ENCODE data around the gene LRG1. TPM values are rescaled to one million over a fixed set of nuclear protein-coding genes. Genes with fewer than 3 reads are reported as not detected.

The LRG1 gene
- total and polyA plus RNA-seq, 2 experiments from 2014 or later, result 0.66 to 0.68 TPM

GRCh38 chr19:4519172-4519496 lies 20.7 kb downstream of the LRG1 start:
- Histone ChIP-seq H3K27me3 (no peaks in the 10 kb centered on the region), H3K9me3 (ENCODE audit: low read depth) (no peaks in the 10 kb centered on the region), H3K4me1 (ENCODE audit: low read depth) (no peaks in the 10 kb centered on the region), H3K4me3 (no peak overlapping the region), H3K27ac (no peak overlapping the region), H3K36me3 (no peaks in the 10 kb centered on the region)
- no peak for TF ChIP-seq CTCF (IDR thresholded peaks at IDR 0.05; ENCODE audit: low read depth, low read length)
- no peak for DNase-seq (ENCODE audit: low read depth in 1 of 2, low spot score in 1 of 2)

- no peak within 1 kb of the TSS for H3K4me3 ChIP-seq
- H3K4me1 ChIP-seq (ENCODE audit: low read depth), result no peaks in the 10 kb centered on the region
- H3K27me3 ChIP-seq, result no peaks in the 10 kb centered on the region
- H3K9me3 ChIP-seq (ENCODE audit: low read depth), result no peaks in the 10 kb centered on the region
- TF ChIP-seq CTCF (IDR thresholded peaks at IDR 0.05; ENCODE audit: low read depth, low read length), result no peak
- DNase-seq (ENCODE audit: low read depth in 1 of 2, low spot score in 1 of 2), result peak in 1 of 2 donors; percentile 94
- H3K27ac ChIP-seq, result no peak within 1 kb of the TSS
- no peaks in the 10 kb centered on the region for H3K36me3 ChIP-seq
Measured at GRCh38 chr19:4518345-4519171, 21.3 kb downstream of the LRG1 start, which contains the start of gene PLIN4. TSS of gene PLIN4 (minus strand) at chr19:4518486. CDS start at chr19:4518272, 214 bp downstream.

- no peak for TF ChIP-seq CTCF (IDR thresholded peaks at IDR 0.05; ENCODE audit: low read depth, low read length)
- H3K36me3 ChIP-seq, result no peaks in the 10 kb centered on the region
- H3K27me3 ChIP-seq, result no peaks in the 10 kb centered on the region
- no peak overlapping the region for H3K4me3 ChIP-seq
- H3K27ac ChIP-seq, result no peak overlapping the region
- no peaks in the 10 kb centered on the region for H3K4me1 ChIP-seq (ENCODE audit: low read depth)
- no peaks in the 10 kb centered on the region for H3K9me3 ChIP-seq (ENCODE audit: low read depth)
- DNase-seq (ENCODE audit: low read depth in 1 of 2, low spot score in 1 of 2), result no peak
Measured at GRCh38 chr19:4517451-4518057, 22.3 kb downstream of the LRG1 start.

- Histone ChIP-seq H3K27me3 (no peaks in the 10 kb centered on the region), H3K36me3 (no peaks in the 10 kb centered on the region), H3K27ac (no peak overlapping the region), H3K4me3 (no peak overlapping the region), H3K9me3 (ENCODE audit: low read depth) (no peaks in the 10 kb centered on the region), H3K4me1 (ENCODE audit: low read depth) (no peaks in the 10 kb centered on the region)
- no peak for DNase-seq (ENCODE audit: low read depth in 1 of 2, low spot score in 1 of 2)
- no peak for TF ChIP-seq CTCF (IDR thresholded peaks at IDR 0.05; ENCODE audit: low read depth, low read length)
Measured at GRCh38 chr19:4516939-4517300, 22.9 kb downstream of the LRG1 start.

- H3K9me3 ChIP-seq (ENCODE audit: low read depth), result no peaks in the 10 kb centered on the region
- no peaks in the 10 kb centered on the region for H3K36me3 ChIP-seq
- H3K4me3 ChIP-seq, result no peak overlapping the region
- no peak for TF ChIP-seq CTCF (IDR thresholded peaks at IDR 0.05; ENCODE audit: low read depth, low read length)
- H3K27me3 ChIP-seq, result no peaks in the 10 kb centered on the region
- no peaks in the 10 kb centered on the region for H3K4me1 ChIP-seq (ENCODE audit: low read depth)
- no peak for DNase-seq (ENCODE audit: low read depth in 1 of 2, low spot score in 1 of 2)
- no peak overlapping the region for H3K27ac ChIP-seq
Measured at GRCh38 chr19:4516199-4516938, 23.5 kb downstream of the LRG1 start.
